ENCODE data around the gene BCL10. TPM values are rescaled to one million over a fixed set of nuclear protein-coding genes. Genes with fewer than 3 reads are reported as not detected.

The BCL10 gene
- total RNA-seq, 4 donors from 2014 or later, result 9.4 to 21.3 (median 10.6) TPM

GRCh38 chr1:85296980-85297379 is 20.5 kb upstream of the BCL10 start:
- Histone ChIP-seq H3K4me3 (no peak overlapping the region), H3K27me3 (no peaks in the 10 kb centered on the region), H3K4me1 (peaks cover 0 to 21% (median 9%) of the 10 kb centered on the region in 3 donors), H3K27ac (peak overlapping the region in 2 of 4 donors; percentile 66 to 75), H3K9me3 (no peaks in the 10 kb centered on the region), H3K36me3 (no peaks in the 10 kb centered on the region)
- WGBS, 2 donors (ENCODE audit: low coverage in 1 of 2), result 23 to 30% methylated on average over 1 of the region's 1 CpG
- ATAC-seq, result no peak
- TF ChIP-seq CTCF (IDR thresholded peaks at IDR 0.05) (no peak), POLR2AphosphoS5 (IDR thresholded peaks at IDR 0.05) (no peak), EP300 (IDR thresholded peaks at IDR 0.05) (no peak), POLR2A (IDR thresholded peaks at IDR 0.05) (no peak)

GRCh38 chr1:85295654-85296053 is 19.2 kb upstream of the BCL10 start:
- Histone ChIP-seq H3K36me3 (no peaks in the 10 kb centered on the region), H3K27ac (no peak overlapping the region), H3K4me1 (peaks cover 0 to 21% (median 9%) of the 10 kb centered on the region in 3 donors), H3K9me3 (no peaks in the 10 kb centered on the region), H3K4me3 (no peak overlapping the region), H3K27me3 (no peaks in the 10 kb centered on the region)
- no peak for ATAC-seq
- 61 to 100% methylated on average over 1 to 2 of the region's 4 CpGs for WGBS, 2 donors (ENCODE audit: low coverage in 1 of 2)
- TF ChIP-seq EP300 (IDR thresholded peaks at IDR 0.05), result no peak
- TF ChIP-seq POLR2A (IDR thresholded peaks at IDR 0.05), result no peak
- no peak for TF ChIP-seq POLR2AphosphoS5 (IDR thresholded peaks at IDR 0.05)
- TF ChIP-seq CTCF (IDR thresholded peaks at IDR 0.05), result no peak

- WGBS, 2 donors (ENCODE audit: low coverage in 1 of 2), result 40 to 50% methylated on average over 3 of the region's 3 CpGs
- no peak overlapping the region for H3K27ac ChIP-seq
- no peaks in the 10 kb centered on the region for H3K36me3 ChIP-seq
Measured at GRCh38 chr1:85295006-85295431, 18.6 kb upstream of the BCL10 start.

GRCh38 chr1:85290826-85291225 is 14.4 kb upstream of the BCL10 start:
- Histone ChIP-seq H3K4me3 (no peak overlapping the region), H3K36me3 (no peaks in the 10 kb centered on the region), H3K4me1 (no peaks in the 10 kb centered on the region), H3K9me3 (no peaks in the 10 kb centered on the region), H3K27ac (no peak overlapping the region), H3K27me3 (no peaks in the 10 kb centered on the region)
- TF ChIP-seq EP300 (IDR thresholded peaks at IDR 0.05) (no peak), POLR2AphosphoS5 (IDR thresholded peaks at IDR 0.05) (no peak), CTCF (IDR thresholded peaks at IDR 0.05) (no peak)
- ATAC-seq, result no peak
- WGBS, 2 donors (ENCODE audit: low coverage in 1 of 2), result 100% methylated on average over 2 of the region's 2 CpGs

More at GRCh38 chr1:85295006-85295431, 18.6 kb upstream of the BCL10 start:
- Histone ChIP-seq H3K4me1 (peaks cover 0 to 21% (median 9%) of the 10 kb centered on the region in 3 donors), H3K4me3 (no peak overlapping the region), H3K27me3 (no peaks in the 10 kb centered on the region), H3K9me3 (no peaks in the 10 kb centered on the region)
- TF ChIP-seq POLR2AphosphoS5 (IDR thresholded peaks at IDR 0.05) (no peak), EP300 (IDR thresholded peaks at IDR 0.05) (no peak), POLR2A (IDR thresholded peaks at IDR 0.05) (no peak), CTCF (IDR thresholded peaks at IDR 0.05) (no peak)
- ATAC-seq, result no peak

GRCh38 chr1:85289848-85290335 is 13.5 kb upstream of the BCL10 start:
- TF ChIP-seq POLR2AphosphoS5 (IDR thresholded peaks at IDR 0.05) (no peak), POLR2A (IDR thresholded peaks at IDR 0.05) (no peak), EP300 (IDR thresholded peaks at IDR 0.05) (no peak), CTCF (IDR thresholded peaks at IDR 0.05) (no peak)
- Histone ChIP-seq H3K27ac (no peak overlapping the region), H3K4me1 (no peaks in the 10 kb centered on the region), H3K36me3 (no peaks in the 10 kb centered on the region), H3K4me3 (no peak overlapping the region), H3K9me3 (no peaks in the 10 kb centered on the region), H3K27me3 (no peaks in the 10 kb centered on the region)
- WGBS, 2 donors (ENCODE audit: low coverage in 1 of 2), result 91 to 100% methylated on average over 1 to 4 of the region's 4 CpGs
- no peak for ATAC-seq

Data from gastroesophageal sphincter (tissue), 4 donors.